Mesenteric fat pad (tissue), 1 donor: ENCODE results near the gene CNR2. TPM values are rescaled to one million over a fixed set of nuclear protein-coding genes. Genes with fewer than 3 reads are reported as not detected.
A peak's percentile ranks its signal among the peaks of the same experiment; 100 is the strongest.
"Not testable (repeated sequence)": the region's sequence is repeated elsewhere in the genome, so short reads cannot be mapped to it uniquely, and the experiment has no call there.

Experiments
- DNase-seq: peaks from one replicate; pipeline ENCODE4 v3.0.0-alpha.2; 2020; ENCODE audit warnings: low spot score
- long read RNA-seq: library from polyadenylated mRNA; unstranded; transcript quantifications from one replicate; pipeline ENCODE4 v2.0.0, GENCODE V29; 2020
- total RNA-seq: library from RNA; stranded (reverse); fragmentation: NEBNext Ultra II Directional; extraction: Animal tissue kit (Norgen Biotek cat#: 25700); gene quantifications from one replicate; pipeline ENCODE4 v1.2.1, GENCODE V29; 2021
- donor health status: DM: yes; HTN: yes; CAD: no.

CNR2 gene
- not detected for total RNA-seq
- long read RNA-seq, full-length matches to known transcripts: 1 of 1 reads
- long read RNA-seq, partial matches to known transcripts: 0 of 1 reads
- long read RNA-seq, other reads (novel, unspliced or antisense): 0 of 1 reads

DNA sequence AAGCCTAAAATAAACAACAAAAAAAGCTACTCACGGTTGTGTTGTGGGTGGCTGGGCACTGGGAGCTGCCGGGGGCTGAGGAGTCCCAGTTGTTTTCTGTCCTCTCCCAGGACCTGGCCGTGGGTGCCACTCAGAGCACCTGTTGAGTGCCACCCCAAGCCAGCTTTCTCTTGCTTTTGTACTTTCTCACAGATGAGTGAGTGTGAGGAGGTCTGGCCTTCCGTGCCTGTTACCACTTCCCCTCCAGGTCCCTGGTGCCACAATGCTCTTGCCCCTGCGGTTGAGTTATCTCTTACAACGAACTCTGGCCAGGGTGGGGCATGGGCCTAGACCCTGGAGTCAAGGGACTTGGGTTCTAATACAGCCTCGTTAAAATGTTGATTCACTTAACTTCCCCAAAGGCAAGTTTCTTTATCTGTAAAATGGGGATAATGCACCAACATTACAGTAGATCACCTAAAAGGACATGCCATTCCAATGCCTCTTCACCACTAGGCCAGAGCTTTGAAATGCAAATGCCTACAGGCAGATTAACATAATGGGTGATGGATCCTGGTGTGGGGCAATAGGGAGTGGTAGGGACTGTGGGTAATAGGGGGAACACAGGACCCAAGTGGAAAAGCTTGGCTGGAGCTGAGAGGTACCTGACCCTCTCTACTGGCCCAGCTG is at the start of gene CNR2:
CNR2 (minus strand) TSS at position 151 of the 669 bp plus-strand sequence. CDS start 37,745 bp downstream, outside the sequence.
- DNase-seq: no peak

DNA sequence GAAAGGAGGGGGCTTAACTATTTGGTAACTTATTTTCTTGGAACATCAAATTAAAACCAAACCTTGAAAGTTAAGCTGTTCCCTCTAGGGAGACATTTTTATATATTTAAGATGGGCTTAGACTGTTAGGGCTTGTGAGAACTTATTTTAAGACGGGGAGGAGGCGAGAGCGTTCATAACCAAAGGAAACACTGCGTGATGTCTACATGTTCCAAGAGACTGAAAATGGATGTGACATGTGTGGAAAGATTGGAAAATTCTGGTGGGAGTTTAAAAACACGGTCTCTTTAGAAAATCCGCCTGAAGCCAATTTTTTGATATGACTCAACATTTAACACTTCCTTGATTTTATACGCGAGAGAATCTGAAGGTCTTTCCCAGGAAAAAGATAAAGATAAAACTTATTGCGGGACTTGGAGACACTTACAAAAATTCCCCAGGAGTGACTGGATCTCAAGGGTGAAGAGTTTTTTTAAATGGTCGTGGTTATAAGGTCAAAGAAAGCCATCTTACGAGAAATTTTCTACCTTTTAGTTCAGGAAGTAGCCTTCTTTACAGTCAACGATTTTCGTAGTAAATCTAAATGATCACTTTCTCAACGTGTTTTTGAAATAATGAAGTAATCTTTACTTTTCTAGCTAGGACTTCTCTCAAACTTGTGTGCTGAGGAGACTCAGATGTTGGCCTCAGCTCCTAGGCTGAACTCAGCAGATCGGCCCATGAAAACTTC is 47.3 kb upstream of the CNR2 start:
- DNase-seq: no peak

DNA sequence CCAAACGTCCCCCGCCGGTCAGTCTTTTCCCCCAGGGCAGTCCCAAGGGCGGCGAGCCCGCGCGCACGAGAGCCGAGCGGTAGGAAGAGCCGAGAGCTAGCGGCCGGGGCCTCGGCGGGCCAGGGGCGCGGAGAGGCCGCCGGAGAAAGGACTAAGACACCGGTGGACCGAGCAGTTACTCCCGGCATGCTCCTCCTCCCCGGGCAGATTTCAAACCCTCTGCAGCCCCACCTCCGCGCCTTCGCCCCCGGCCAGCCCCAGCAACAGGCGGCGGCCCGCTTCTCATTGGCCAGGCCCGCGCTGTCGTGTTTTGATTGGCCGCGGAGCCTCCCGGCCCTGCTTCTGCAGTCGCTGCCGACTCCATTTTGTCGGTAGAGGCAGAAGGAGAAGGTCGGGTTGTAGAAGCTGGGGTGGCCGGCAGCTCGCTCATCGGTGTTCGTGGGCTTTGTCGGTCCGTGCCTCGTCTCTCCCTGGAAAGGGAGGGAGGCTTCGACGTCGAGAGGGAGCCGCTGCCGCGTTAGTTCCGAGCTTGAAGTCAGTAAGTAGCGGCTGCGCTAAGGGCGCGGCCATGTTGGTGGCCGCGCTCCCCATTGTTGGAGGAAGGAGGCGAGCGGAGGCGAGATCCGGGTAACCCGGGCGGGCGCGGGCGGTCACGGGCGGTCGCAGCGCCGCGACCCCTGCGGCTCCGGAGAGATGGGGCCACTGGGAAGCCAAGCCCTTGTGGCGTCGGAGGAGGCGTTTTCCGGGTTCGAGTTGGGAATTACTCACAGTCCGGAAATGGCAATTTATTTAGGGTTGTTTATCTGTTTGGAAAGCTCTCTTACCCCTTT is 46.5 kb upstream of the CNR2 start, which contains the start of gene PNRC2:
PNRC2 (plus strand) TSS at position 368 of the 830 bp plus-strand sequence. CDS start 1,630 bp downstream, outside the sequence.
- DNase-seq: peak; percentile 99

DNA sequence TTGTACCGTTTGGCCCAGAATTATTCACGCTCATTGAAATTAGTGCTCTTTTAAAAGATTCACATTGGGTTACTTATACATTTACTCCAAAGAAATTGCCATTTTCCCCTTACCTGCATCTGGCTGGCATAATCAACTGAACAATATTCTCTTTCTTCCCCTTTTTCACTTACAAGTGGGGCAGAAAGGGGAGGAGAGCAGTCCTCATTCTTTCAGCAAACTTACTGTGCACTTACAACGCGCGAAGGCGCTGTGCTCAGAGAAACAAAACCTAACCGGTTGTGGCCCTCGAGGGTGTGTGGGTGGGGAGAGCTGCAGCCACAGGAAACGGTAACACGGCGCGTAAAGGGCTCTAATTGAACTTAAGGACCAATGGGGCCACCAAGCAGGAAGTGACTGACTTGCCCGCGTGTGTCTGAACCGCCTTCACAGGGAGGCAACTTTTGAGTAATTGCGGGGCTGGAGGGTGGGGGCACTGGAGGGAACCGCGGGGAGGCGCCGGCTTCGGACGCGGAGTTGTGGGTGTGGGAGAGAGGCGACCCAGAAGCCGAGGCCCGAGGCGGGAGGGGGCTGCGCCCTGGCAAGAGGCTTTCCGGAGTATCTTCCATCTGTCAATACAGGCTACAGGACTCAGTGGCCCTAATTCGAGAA is 45.8 kb upstream of the CNR2 start:
- peak; percentile 92 for DNase-seq

DNA sequence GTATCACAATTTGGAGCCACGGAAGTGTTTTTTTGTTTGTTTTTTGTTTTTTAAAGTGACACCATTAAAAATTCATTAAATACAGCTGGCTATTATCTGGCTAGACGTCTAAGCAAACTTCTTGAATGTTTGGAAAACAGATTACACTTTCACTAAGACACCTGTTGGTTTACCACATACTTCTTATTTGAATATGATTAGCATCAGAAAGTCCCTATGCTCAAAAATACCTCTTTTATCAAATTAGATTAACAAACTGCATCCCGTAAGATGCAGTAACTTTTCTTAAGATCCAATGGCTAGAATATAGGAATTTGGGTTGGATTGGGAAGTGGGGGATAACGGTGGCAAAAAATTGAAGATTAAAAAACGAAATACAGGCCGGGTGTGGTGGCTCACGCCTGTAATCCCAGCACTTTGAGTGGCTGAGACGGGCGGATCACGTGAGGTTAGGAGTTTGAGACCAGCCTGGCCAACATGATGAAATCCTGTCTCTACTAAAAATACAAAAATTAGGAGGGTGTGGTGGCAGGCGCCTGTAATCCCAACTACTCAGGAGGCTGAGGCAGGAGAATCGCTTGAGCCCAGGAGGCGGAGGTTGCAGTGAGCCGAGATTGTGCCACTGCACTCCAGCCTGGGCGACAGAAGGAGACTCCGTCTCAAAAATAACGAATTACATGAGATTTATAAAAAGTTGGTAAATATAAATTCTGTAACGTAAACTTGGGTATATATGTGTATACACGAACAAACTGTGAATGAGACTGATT is 45.1 kb upstream of the CNR2 start:
- not testable (repeated sequence) for DNase-seq

DNA sequence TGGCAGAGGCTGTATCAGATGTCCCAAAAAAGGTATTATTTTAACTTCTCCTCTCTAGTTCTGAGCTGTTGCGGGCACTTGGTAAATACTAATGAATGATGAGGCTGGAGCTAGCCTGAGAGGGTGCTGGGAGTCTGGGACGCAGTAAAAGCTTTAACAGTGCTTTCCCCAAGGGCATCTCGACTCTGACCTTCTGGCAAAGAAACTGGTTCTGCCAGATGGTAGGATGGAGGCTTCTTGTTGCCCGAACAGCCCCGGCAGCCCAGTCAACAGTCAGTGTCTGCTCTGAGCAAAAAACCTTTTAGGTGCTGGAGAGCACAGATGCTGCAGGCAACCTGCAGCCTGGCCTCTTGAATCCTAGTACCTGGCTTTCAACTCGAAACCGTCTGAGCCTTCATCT is 43.9 kb upstream of the CNR2 start:
- DNase-seq: no peak

DNA sequence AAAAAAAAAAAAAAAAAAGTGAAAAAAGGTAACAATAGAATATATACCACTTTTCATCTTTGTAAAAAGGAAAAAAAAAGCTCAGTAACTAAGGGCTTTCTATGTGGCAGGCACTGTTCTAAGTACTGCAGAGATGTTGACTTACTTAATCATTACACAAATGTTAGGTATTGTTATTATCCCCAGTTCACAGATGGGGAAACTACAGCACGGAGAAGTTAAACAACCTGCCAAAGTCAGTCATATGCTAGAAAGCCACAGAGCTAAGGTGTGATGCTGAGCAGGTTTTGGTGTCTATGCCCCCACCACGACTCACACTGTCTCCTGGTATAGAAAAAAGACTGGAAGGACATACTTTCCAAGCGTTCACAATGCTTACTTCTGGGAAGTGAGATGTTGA is 39.9 kb upstream of the CNR2 start:
- no peak for DNase-seq

DNA sequence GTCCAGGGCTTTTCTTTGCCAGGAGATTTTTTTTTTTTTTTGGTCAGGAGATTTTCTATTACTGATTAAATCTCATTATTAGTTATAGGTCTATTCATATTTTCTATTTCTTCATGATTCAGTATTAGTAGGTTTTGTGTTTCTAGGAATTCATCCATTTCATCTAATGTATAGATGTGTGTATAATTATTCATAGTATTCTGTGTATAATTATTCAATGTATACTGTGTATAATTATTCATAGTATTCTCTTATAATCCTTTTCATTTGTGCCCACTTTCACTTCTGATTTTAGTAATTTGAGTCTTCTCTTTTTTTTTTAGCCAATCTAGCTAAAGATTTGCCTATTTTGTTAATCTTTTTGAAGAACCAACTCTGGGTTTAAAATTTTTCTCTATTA is 34.2 kb upstream of the CNR2 start:
- DNase-seq: no peak

DNA sequence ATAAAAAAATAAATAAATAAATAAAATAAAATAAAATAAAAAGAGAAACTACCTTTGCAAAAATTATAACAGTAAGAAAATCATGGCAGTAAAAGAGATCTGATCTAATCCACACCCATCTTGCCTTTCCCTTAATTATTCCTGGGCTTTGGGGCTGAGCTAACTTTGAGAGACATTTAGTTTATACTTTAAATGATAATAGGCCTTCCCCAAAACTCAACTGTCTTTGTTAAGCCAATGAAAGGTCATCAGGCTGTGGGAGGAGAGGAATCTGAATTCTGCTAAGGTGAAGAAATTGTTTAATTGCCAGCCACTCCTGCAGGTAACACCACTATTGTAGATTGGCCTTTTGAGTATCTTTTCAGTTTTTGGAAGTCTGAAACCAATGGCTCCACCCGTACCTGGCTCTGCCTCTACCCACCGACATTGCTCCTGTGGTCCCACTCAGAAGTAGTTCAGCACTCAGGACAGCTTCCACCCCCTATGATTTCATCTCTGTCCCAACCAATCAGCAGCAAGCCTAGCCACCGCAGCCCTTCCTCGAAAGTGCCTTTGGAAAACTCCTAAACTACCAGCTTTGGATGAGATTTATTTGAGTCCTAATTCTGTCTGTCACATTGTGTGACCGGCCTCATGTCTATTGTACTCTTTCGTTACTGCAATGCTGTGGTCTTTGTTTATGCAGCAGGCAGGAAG is 23.5 kb upstream of the CNR2 start:
- DNase-seq: no peak

DNA sequence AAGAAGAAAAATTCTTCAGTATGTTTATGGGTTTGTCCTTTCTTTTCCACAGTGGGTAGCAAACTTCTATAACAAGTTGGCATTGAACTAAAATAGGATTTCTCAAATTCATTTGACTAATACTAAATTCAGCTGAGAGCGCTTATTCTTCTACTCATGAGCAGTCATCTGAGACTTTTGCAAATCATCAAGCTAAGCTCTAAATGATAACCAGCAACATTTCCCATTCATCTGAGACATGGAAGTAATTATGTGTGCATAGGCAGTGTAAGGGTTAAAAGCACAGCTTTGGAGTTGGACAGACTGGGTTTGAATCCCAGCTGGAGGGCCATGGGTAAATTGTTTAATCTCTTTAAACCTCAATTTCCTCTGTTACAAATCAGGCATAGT is 18.3 kb upstream of the CNR2 start:
- no peak for DNase-seq

DNA sequence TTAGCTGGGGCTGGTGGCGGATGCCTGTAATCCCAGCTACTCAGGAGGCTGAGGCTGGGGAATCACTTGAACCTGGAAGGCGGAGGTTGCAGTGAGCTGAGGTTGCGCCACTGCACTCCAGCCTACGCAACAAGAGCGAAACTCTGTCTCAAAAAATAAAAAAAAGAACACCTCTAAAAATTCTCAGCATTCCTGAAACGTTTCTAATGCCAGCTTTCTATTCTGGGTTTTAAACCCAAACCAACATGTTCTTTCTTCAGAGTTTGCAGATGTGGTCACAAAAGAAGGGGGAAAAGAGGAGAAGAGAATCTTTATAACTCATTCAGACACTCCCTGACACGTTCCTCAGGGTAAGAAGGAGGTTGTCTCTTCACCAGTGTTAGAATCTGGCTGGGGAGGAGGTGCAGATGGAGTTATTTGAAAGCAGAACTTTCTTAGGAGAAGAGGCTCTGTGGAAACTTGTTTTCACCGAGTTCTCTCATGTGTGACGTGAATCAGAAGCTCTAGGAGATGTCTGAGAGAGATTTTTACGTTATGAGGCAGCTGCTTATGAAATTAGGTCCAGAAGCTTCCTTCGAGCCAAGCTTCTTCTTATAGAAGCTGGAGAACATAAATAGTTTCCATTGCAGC is 17.8 kb upstream of the CNR2 start:
- DNase-seq: peak; percentile 5

DNA sequence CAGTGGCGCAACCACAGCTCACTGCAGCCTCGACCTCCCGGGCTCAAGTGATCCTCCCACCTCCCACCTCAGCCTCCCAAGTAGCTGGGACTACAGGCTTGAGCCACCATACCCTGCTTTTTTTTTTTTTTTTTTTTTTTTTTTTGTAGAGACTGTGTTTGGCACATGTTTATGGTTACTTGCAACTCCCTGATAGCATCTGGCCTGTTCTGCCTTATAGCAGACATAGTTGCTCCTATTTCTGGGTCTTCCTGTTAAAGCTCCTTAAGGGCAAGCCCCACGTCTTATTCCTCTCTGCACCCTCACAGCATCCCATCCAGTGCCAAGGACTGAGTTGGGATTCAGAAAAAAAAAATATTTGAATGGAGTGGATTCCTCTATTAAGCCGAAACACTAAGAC is 17.1 kb upstream of the CNR2 start:
- DNase-seq: no peak

DNA sequence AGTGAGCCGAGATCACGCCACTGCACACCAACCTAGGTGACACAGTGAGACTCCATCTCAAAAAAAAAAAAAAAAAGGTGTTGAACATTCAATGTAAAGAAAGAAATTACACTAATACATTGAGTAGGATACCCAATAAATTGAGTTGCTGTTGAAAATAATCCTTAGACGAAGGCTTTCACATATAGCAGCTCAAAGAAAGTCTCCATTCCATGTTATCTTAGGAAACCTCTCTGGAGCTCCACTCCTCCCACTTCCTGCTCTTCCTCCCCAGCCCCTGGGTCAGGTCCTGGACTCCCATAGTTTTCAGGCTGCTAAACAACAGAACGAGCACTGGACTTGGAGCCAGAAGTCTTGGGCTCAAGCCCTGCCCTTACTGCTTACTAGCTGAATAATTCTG is 15.6 kb upstream of the CNR2 start:
- DNase-seq: peak; percentile 16

DNA sequence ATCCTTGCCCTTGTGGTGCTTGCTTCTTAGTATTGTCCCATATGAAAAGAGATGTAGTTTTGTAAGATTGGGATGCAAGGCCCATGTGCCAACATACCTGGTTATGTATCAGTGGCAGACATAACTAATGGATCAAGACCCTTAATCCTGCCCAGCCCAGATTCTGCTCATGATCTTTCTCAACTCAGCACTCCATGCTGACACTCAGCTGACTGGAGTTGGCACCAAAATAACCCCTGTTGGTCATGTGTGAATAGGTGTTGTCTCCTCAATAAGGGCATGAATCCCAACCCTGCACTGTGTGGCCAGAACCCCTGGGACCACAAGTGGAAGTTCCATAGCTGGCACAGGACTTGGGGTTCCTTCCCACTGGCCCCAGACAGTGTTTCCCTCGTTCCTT is 13.9 kb upstream of the CNR2 start:
- DNase-seq: peak; percentile 26

DNA sequence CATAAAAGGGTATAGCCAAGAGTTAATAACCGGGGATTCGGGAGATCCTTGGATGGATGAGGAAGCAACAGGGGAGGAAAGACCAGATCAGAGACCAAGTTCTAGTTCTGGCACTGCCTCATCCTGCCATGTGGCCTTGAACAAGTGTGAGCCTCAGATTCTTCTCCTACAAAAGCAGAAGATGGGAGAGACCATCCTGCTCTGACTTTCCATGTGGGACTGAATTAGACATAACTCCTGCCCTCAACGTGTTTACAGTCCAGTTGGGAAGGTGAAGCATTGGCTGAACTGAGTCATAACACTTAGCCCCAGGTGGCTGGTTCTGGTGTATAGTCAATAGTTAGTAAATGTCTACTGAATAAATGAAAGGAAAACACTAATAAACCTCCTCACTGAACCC is 12.1 kb upstream of the CNR2 start:
- DNase-seq: peak; percentile 3

DNA sequence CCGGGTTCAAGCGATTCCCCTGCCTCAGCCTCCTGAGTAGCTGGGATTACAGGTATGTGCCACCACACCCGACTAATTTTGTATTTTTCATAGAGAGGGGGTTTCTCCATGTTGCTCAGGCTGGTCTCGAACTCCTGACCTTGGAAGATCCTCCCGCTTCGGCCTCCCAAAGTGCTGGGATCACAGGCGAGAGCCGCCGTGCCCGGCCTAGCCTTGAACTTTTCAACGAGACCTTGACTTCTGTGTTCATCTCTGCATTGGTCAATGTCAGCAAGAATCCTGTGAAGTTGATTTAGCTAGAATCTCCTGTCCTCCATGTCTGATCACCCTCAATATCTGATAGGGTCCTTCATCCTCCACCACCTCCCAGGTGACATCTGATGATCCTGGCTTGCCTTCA is 11.4 kb upstream of the CNR2 start:
- DNase-seq: peak; percentile 81

DNA sequence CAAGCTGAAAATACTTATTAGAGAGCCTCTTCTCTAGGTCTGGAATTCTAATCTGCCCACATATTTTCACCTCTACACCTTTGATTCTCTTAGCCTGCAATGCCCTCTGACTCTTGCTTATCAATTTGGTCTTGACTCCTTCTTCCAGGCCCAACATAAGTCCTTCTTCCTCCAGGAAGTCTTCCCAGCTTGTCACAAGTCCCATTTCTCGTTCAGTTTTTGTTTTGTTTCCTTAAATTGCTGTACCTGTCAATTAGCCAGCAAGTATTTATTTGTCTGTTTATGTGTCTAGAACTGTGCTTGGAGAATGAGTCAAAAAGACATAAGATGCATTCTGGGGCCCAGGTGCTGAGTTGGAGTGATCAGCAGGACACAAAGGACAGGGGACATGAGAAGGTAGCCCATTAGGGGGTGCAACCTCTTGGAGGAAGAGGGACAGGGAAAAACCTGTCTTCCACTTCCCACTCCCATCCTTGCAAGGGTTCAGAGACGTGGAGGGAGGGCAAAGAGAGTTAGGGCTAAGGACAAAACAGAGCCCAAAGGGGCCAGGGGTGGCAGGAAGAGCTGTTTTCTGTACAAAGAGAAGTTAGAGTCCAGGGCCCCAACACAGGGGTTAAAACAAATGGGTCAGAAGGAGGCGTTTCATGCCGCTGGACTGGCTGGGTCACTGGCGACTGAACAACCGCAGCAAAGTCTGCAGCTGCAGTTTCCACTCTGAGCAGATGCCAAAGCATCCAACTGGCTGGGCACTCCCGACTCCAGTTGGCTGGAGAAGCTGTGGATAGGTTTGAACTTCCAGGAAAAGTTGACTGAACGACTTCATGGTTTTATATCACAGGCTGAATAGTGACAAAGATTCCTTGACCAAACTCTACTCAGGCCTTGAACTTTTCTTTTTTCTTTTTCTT is 10.7 kb upstream of the CNR2 start:
- DNase-seq: peak; percentile 88

DNA sequence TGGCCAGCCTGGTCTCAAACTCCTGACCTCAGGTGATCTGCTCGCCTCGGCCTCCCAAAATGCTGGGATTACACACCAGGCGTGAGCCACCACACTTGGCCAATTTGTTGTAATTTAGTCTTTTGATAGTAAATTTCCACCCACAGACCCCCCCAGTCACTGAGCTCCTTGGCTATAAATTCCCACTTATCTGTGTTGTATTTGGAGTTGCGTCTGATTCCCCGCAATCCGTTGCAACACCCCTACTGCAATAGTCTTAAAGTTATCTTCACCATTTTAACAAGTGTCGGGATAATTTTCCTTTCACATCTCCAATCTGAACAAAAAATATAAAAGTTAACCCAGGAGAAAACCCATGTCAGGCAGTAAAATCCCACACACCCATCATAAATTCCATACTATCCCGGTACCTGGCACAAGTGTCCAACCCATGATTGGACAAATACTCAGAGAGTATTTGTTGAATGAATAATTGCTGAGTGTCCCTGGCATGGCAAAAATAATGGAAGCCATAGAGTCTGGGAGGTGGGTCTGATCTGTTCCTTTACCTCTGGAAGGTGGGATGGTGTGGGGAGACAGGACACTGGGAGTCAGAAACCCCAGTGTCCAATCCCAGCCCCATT is 9.3 kb upstream of the CNR2 start:
- peak; percentile 2 for DNase-seq
